ENCODE data around the gene SLC39A11. TPM values are rescaled to one million over a fixed set of nuclear protein-coding genes. Genes with fewer than 3 reads are reported as not detected.

Gene SLC39A11
- total RNA-seq, 1 donor from 2014 or later, result 21.5 TPM

- Histone ChIP-seq H3K36me3 (ENCODE audit: insufficient read depth, low read length) (no peaks in the 10 kb centered on the region), H3K9ac (ENCODE audit: low read length) (no peak overlapping the region), H2AFZ (ENCODE audit: low read depth, low read length) (no peak overlapping the region), H4K20me1 (ENCODE audit: insufficient read depth, low read length) (no peaks in the 10 kb centered on the region), H3K4me2 (ENCODE audit: low read length) (no peak overlapping the region), H3K9me3 (ENCODE audit: insufficient read depth, low read depth, low read length) (no peaks in the 10 kb centered on the region), H3K4me1 (ENCODE audit: insufficient read depth, low read length) (no peaks in the 10 kb centered on the region), H3K4me3 (ENCODE audit: insufficient read depth, low read depth, low read length) (no peak overlapping the region), H3K79me2 (ENCODE audit: insufficient read depth, low read length) (no peaks in the 10 kb centered on the region), H3K27ac (ENCODE audit: low read depth, low read length) (no peak overlapping the region), H3K27me3 (ENCODE audit: insufficient read depth, low read length) (peaks cover 3% of the 10 kb centered on the region)
- TF ChIP-seq CTCF (IDR thresholded peaks at IDR 0.05; ENCODE audit: insufficient read depth, low read depth, low read length) (no peak), EZH2 (IDR thresholded peaks at IDR 0.05; ENCODE audit: insufficient read depth, low read length) (no peak)
- no peak for DNase-seq (ENCODE audit: low read depth)
- Mint-ChIP-seq H3K36me3 (ENCODE audit: low read depth, unreplicated experiment) (peaks cover 2% of the 10 kb centered on the region), H3K4me1 (ENCODE audit: low read depth, unreplicated experiment) (no peaks in the 10 kb centered on the region), H3K9me3 (ENCODE audit: unreplicated experiment) (no peaks in the 10 kb centered on the region), H3K27me3 (ENCODE audit: low read depth, unreplicated experiment) (peaks cover 10% of the 10 kb centered on the region), H3K4me3 (ENCODE audit: unreplicated experiment) (no peak overlapping the region), H3K27ac (ENCODE audit: unreplicated experiment) (no peak overlapping the region)
- no peak for FAIRE-seq
These were observed 44.9 kb upstream of the SLC39A11 start for GRCh38 chr17:73137376-73137775.

- Histone ChIP-seq H3K79me2 (ENCODE audit: insufficient read depth, low read length) (no peaks in the 10 kb centered on the region), H3K4me3 (ENCODE audit: insufficient read depth, low read depth, low read length) (no peak overlapping the region), H3K4me2 (ENCODE audit: low read length) (no peak overlapping the region), H2AFZ (ENCODE audit: low read depth, low read length) (no peak overlapping the region), H3K4me1 (ENCODE audit: insufficient read depth, low read length) (no peaks in the 10 kb centered on the region), H3K9ac (ENCODE audit: low read length) (no peak overlapping the region), H3K9me3 (ENCODE audit: insufficient read depth, low read depth, low read length) (no peaks in the 10 kb centered on the region), H3K36me3 (ENCODE audit: insufficient read depth, low read length) (no peaks in the 10 kb centered on the region), H3K27me3 (ENCODE audit: insufficient read depth, low read length) (peaks cover 3% of the 10 kb centered on the region), H4K20me1 (ENCODE audit: insufficient read depth, low read length) (no peaks in the 10 kb centered on the region), H3K27ac (ENCODE audit: low read depth, low read length) (no peak overlapping the region)
- no peak for FAIRE-seq
- no peaks in the 10 kb centered on the region for H3K4me1 Mint-ChIP-seq (ENCODE audit: low read depth, unreplicated experiment)
- TF ChIP-seq EZH2 (IDR thresholded peaks at IDR 0.05; ENCODE audit: insufficient read depth, low read length), result no peak
- no peak for TF ChIP-seq CTCF (IDR thresholded peaks at IDR 0.05; ENCODE audit: insufficient read depth, low read depth, low read length)
- H3K36me3 Mint-ChIP-seq (ENCODE audit: low read depth, unreplicated experiment), result peaks cover 2% of the 10 kb centered on the region
- H3K4me3 Mint-ChIP-seq (ENCODE audit: unreplicated experiment), result no peak overlapping the region
- no peak for DNase-seq (ENCODE audit: low read depth)
- peaks cover 8% of the 10 kb centered on the region for H3K27me3 Mint-ChIP-seq (ENCODE audit: low read depth, unreplicated experiment)
- H3K27ac Mint-ChIP-seq (ENCODE audit: unreplicated experiment), result no peak overlapping the region
- no peaks in the 10 kb centered on the region for H3K9me3 Mint-ChIP-seq (ENCODE audit: unreplicated experiment)
These were observed 43.3 kb upstream of the SLC39A11 start for GRCh38 chr17:73135766-73136165.

GRCh38 chr17:73133911-73134649 is 41.6 kb upstream of the SLC39A11 start:
- no peaks in the 10 kb centered on the region for H4K20me1 ChIP-seq (ENCODE audit: insufficient read depth, low read length)
- H3K9me3 ChIP-seq (ENCODE audit: insufficient read depth, low read depth, low read length), result no peaks in the 10 kb centered on the region
- H3K79me2 ChIP-seq (ENCODE audit: insufficient read depth, low read length), result no peaks in the 10 kb centered on the region
- no peak for TF ChIP-seq EZH2 (IDR thresholded peaks at IDR 0.05; ENCODE audit: insufficient read depth, low read length)
- TF ChIP-seq CTCF (IDR thresholded peaks at IDR 0.05; ENCODE audit: insufficient read depth, low read depth, low read length), result no peak
- H3K27ac ChIP-seq (ENCODE audit: low read depth, low read length), result no peak overlapping the region
- DNase-seq (ENCODE audit: low read depth) (no peak), FAIRE-seq (no peak)
- H3K4me3 ChIP-seq (ENCODE audit: insufficient read depth, low read depth, low read length), result no peak overlapping the region
- no peaks in the 10 kb centered on the region for H3K27me3 ChIP-seq (ENCODE audit: insufficient read depth, low read length)
- H3K4me1 ChIP-seq (ENCODE audit: insufficient read depth, low read length), result no peaks in the 10 kb centered on the region
- H3K27ac Mint-ChIP-seq (ENCODE audit: unreplicated experiment), result no peak overlapping the region
- peaks cover 2% of the 10 kb centered on the region for H3K36me3 Mint-ChIP-seq (ENCODE audit: low read depth, unreplicated experiment)
- H3K4me1 Mint-ChIP-seq (ENCODE audit: low read depth, unreplicated experiment), result no peaks in the 10 kb centered on the region
- H2AFZ ChIP-seq (ENCODE audit: low read depth, low read length), result no peak overlapping the region
- H3K36me3 ChIP-seq (ENCODE audit: insufficient read depth, low read length), result no peaks in the 10 kb centered on the region
- no peaks in the 10 kb centered on the region for H3K9me3 Mint-ChIP-seq (ENCODE audit: unreplicated experiment)
- no peak overlapping the region for H3K4me3 Mint-ChIP-seq (ENCODE audit: unreplicated experiment)
- no peak overlapping the region for H3K4me2 ChIP-seq (ENCODE audit: low read length)
- no peak overlapping the region for H3K9ac ChIP-seq (ENCODE audit: low read length)
- no peaks in the 10 kb centered on the region for H3K27me3 Mint-ChIP-seq (ENCODE audit: low read depth, unreplicated experiment)

Data from astrocyte (in vitro differentiated cells and primary cell).